Measurements from ENCODE around the gene RC3H1. TPM values are rescaled to one million over a fixed set of nuclear protein-coding genes. Genes with fewer than 3 reads are reported as not detected.

The RC3H1 gene
- total RNA-seq, 6 experiments from 2014 or later: 21.9 to 28.2 (median 23.3) TPM

DNA sequence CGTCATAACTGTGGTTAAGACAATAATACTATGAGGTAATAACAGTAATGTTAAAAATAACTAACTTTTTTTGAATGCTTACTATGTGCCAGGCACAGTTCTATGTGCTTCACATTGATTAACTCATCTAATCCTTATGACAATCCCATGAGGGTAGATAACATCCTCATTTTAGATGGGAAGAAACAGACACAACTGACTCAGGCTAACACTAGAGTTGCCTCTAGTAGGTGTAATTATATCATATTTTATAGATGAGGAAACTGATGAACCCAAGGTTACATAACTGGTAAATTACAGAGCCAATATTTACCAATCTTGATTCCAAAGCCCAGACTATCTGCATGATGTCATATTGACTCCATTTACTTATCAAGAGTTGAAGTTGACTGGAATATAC, 128.5 kb downstream of the RC3H1 start:
- no peak overlapping the region for H3K27ac Mint-ChIP-seq

DNA sequence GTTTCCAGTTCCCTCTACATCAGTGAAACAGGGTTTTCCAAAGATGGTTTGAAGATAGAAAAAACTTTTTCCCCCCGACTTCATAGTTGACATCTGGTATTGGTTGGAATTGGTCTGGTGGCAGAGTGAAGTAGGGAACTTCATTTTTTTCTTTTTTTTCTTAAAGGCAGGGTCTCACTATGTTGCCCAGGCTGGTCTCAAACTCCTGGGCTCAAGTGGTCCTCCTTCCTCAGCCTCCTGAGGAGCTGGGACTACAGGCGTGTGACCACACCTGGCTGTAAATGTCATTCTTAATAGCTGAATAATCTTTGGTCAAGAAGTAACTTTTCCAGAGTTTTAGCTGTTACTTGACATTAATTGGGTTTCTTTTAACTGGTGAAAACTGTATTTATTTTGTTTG, 132.3 kb downstream of the RC3H1 start:
- H3K4me3 Mint-ChIP-seq: no peak overlapping the region

More for the DNA sequence above, 128.5 kb downstream of the RC3H1 start:
- no peak for DNase-seq
- H3K9me3 Mint-ChIP-seq: no peaks in the 10 kb centered on the region
- TF ChIP-seq, protein P1, sequence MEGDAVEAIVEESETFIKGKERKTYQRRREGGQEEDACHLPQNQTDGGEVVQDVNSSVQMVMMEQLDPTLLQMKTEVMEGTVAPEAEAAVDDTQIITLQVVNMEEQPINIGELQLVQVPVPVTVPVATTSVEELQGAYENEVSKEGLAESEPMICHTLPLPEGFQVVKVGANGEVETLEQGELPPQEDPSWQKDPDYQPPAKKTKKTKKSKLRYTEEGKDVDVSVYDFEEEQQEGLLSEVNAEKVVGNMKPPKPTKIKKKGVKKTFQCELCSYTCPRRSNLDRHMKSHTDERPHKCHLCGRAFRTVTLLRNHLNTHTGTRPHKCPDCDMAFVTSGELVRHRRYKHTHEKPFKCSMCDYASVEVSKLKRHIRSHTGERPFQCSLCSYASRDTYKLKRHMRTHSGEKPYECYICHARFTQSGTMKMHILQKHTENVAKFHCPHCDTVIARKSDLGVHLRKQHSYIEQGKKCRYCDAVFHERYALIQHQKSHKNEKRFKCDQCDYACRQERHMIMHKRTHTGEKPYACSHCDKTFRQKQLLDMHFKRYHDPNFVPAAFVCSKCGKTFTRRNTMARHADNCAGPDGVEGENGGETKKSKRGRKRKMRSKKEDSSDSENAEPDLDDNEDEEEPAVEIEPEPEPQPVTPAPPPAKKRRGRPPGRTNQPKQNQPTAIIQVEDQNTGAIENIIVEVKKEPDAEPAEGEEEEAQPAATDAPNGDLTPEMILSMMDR (IDR thresholded peaks at IDR 0.05): no peak
- no peaks in the 10 kb centered on the region for H3K4me1 Mint-ChIP-seq (ENCODE audit: low read depth)
- H3K36me3 Mint-ChIP-seq (ENCODE audit: low read depth): peaks cover 5% of the 10 kb centered on the region; the same call in 1 of the 2 replicates
- H3K27me3 Mint-ChIP-seq (ENCODE audit: insufficient read depth): no peaks in the 10 kb centered on the region
- no peak overlapping the region for H3K4me3 Mint-ChIP-seq

DNA sequence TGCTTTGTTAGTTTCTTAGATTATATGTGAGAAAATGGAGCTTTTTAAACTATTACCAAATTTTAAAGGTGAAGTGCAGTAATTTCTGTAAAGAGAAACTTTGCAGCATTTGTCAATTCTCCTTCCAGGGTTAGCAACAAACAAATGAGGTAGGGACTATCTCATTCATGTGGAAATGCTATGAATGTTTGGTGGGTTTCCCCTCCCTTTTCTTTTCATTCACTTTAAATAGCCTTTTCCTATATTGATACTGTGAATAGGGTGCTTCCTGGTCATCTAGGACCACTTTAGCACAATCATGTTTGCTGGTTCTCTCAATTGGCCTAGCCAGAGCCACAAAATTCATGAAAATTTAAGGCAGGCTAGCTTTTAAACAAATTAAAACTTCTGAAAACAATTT, 133.4 kb downstream of the RC3H1 start:
- Mint-ChIP-seq H3K27ac (no peak overlapping the region), H3K4me1 (ENCODE audit: low read depth) (no peaks in the 10 kb centered on the region), H3K4me3 (no peak overlapping the region), H3K27me3 (ENCODE audit: insufficient read depth) (no peaks in the 10 kb centered on the region), H3K9me3 (no peaks in the 10 kb centered on the region), H3K36me3 (ENCODE audit: low read depth) (peaks cover 18% of the 10 kb centered on the region; the same call in 1 of the 2 replicates)
- DNase-seq: no peak
- TF ChIP-seq, protein P1 (IDR thresholded peaks at IDR 0.05): no peak

More for the DNA sequence above, 132.3 kb downstream of the RC3H1 start:
- TF ChIP-seq, protein P1 (IDR thresholded peaks at IDR 0.05): no peak
- Mint-ChIP-seq H3K9me3 (no peaks in the 10 kb centered on the region), H3K27ac (no peak overlapping the region), H3K4me1 (ENCODE audit: low read depth) (no peaks in the 10 kb centered on the region), H3K36me3 (ENCODE audit: low read depth) (peaks cover 18% of the 10 kb centered on the region; the same call in 1 of the 2 replicates), H3K27me3 (ENCODE audit: insufficient read depth) (no peaks in the 10 kb centered on the region)
- no peak for DNase-seq

DNA sequence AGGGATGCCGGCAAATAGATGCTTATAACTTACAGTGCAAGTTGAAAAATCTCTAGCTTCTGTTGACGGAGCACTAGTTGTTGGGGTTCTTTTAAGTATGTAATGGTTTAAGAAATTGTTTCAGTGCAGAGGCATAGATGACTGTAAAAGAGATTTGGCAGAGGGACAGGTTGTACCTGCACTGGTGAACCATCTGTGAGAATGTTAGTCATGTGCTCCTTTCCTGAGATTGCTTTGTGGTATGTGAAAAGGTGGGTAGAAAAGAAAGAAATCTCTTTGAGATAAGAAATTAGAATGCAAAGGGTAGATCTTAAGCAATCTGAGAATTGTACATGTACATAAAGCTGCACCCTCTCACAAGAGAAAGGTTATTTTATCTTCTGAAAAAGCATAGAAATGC, 134.5 kb downstream of the RC3H1 start:
- no peaks in the 10 kb centered on the region for H3K4me1 Mint-ChIP-seq (ENCODE audit: low read depth)
- H3K27me3 Mint-ChIP-seq (ENCODE audit: insufficient read depth): no peaks in the 10 kb centered on the region
- H3K36me3 Mint-ChIP-seq (ENCODE audit: low read depth): peaks cover 18% of the 10 kb centered on the region; the same call in 1 of the 2 replicates
- TF ChIP-seq, protein P1 (IDR thresholded peaks at IDR 0.05): no peak
- no peaks in the 10 kb centered on the region for H3K9me3 Mint-ChIP-seq
- H3K4me3 Mint-ChIP-seq: no peak overlapping the region
- H3K27ac Mint-ChIP-seq: no peak overlapping the region
- no peak for DNase-seq

DNA sequence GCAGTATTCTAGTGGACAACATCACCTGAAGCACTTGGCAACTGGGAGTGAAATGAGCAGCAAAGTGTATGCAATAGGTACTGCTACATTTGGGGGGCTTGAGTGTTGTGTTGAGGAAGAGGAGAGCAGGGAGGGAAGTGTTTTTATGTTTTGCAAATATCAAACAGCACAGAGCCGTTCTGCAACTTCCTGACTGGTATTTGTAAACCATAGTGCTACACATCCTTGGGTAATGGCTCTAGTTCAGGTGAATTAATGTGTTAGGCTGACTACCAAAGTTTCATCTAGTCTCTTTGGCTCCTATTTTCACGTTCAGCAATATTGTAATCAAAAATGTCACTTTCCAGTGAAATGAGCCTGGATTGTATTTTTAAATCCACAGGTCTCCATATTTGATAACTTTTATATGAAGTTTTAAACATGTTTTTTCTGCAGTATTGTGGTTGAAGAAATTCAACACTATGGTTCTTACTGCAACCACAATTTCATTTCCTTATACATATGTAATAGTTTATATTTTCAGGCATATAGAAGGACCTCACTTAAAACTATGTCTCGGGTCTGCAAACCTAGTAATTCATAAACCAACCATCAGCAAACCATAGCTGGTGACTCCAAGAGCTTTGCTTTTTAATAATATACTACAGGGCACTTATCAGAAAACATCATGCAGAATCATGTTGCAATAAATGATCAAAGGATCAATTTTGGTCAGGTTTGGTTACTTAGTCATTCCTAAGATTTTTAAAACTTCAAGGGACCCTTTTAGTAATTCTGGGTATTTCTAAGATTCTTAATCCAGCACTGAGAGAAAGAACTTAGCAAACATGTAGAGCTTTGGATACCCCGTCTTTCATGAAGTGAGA, 135.2 kb downstream of the RC3H1 start:
- no peaks in the 10 kb centered on the region for H3K9me3 Mint-ChIP-seq
- H3K4me1 Mint-ChIP-seq (ENCODE audit: low read depth): no peaks in the 10 kb centered on the region
- no peak overlapping the region for H3K4me3 Mint-ChIP-seq
- H3K27me3 Mint-ChIP-seq (ENCODE audit: insufficient read depth): no peaks in the 10 kb centered on the region
- no peak for DNase-seq
- H3K27ac Mint-ChIP-seq: no peak overlapping the region
- H3K36me3 Mint-ChIP-seq (ENCODE audit: low read depth): peaks cover 18% of the 10 kb centered on the region; the same call in 1 of the 2 replicates
- TF ChIP-seq, protein P1 (IDR thresholded peaks at IDR 0.05): no peak
